GM21360 (cell line): ENCODE measurements around the gene ITGB2.
"Not testable (repeated sequence)": the region's sequence is repeated elsewhere in the genome, so short reads cannot be mapped to it uniquely, and the experiment has no call there.

ENCODE experiments used
- ATAC-seq: cut with Tn5 transposase; IDR thresholded peaks from one replicate; pipeline ENCODE4 v1.9.1; 2021; ENCODE audit warnings: mild to moderate bottlenecking, moderate library complexity; ENCODE audit not compliant: unreplicated experiment

The ITGB2 gene

GRCh38 chr21:44887126-44887806, 33.4 kb downstream of the ITGB2 start:
- ATAC-seq = no peak

GRCh38 chr21:44886113-44887075, 34.3 kb downstream of the ITGB2 start:
- ATAC-seq = no peak

- no peak for ATAC-seq
Measured at GRCh38 chr21:44885615-44886014, 35.1 kb downstream of the ITGB2 start.

- no peak for ATAC-seq
Measured at GRCh38 chr21:44884097-44884496, 36.6 kb downstream of the ITGB2 start.

GRCh38 chr21:44883250-44883649, 37.4 kb downstream of the ITGB2 start:
- no peak for ATAC-seq

GRCh38 chr21:44881198-44881872, 39.4 kb downstream of the ITGB2 start:
- ATAC-seq = no peak

GRCh38 chr21:44880405-44881197, 40.1 kb downstream of the ITGB2 start:
- ATAC-seq = no peak

- not testable (repeated sequence) for ATAC-seq
Measured at GRCh38 chr21:44879238-44879637, 41.5 kb downstream of the ITGB2 start.

GRCh38 chr21:44878053-44878982, 42.4 kb downstream of the ITGB2 start:
- no peak for ATAC-seq

GRCh38 chr21:44876849-44877575, 43.7 kb downstream of the ITGB2 start:
- no peak for ATAC-seq

- ATAC-seq = no peak
Measured at GRCh38 chr21:44875316-44875700, 45.4 kb downstream of the ITGB2 start.

- no peak for ATAC-seq
Measured at GRCh38 chr21:44874497-44875315, 46.0 kb downstream of the ITGB2 start.

GRCh38 chr21:44874240-44874496, 46.5 kb downstream of the ITGB2 start:
- ATAC-seq = no peak

- ATAC-seq = peak; percentile 63
Measured at GRCh38 chr21:44873356-44874239, 47.1 kb downstream of the ITGB2 start, which contains the start of gene PTTG1IP. PTTG1IP (minus strand) TSS chr21:44873690; CDS start chr21:44873616, 74 bp downstream.

- ATAC-seq = no peak
Measured at GRCh38 chr21:44872649-44873355, 47.9 kb downstream of the ITGB2 start.

- ATAC-seq = no peak
Measured at GRCh38 chr21:44872323-44872648, 48.4 kb downstream of the ITGB2 start.
